Erythroblast (primary cell): ENCODE results near the gene EIPR1.
"Not testable (repeated sequence)": the region's sequence is repeated elsewhere in the genome, so short reads cannot be mapped to it uniquely, and the experiment has no call there.

Experiments used
- DNase-seq, 2 experiments: peaks; one replicate each; lab custom pipeline; 2025; lab: John Stamatoyannopoulos, UW
- GATA1 ChIP-seq: IDR thresholded peaks from 2 replicates; pipeline ENCODE4 v1.6.1; 2011; ENCODE audit warnings: low read depth, mild to moderate bottlenecking, control low read depth, low read length, moderate library complexity
- POLR2A ChIP-seq: IDR thresholded peaks from 2 replicates; pipeline ENCODE4 v1.6.1; 2011; ENCODE audit warnings: mild to moderate bottlenecking, low read length

Gene EIPR1

DNA sequence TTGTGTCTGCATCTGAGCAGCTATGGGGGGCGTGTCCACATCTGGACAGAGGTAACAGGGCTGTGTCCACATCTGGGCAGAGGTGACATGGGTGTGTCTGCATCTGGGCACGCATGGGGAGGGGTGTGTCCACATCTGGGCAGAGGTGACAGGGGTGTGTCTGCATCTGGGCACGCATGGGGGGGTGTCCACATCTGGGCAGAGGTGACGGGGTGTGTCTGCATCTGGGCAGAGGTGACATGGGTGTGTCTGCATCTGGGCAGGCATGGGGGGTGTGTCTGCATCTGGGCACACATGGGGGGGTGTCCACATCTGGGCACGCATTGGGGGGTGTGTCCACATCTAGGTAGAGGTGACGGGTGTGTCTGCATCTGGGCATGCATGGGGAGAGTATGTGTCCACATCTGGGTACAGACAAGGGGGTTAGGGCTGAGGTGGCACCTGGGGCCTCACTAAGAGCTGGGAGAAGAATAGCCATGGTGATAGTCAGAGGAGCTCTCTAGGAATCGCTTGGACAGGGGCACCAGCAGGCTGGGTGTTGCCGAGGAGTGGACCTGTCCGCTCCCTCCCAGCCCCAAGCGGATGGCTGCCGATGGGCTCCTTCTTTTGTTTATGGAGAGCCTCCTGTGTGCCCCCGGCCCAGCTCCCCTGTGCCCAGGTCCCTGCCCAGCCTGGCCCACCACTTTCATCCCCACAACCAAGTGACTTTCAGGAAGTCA is 177.8 kb downstream of the EIPR1 start:
- no peak for DNase-seq
- TF ChIP-seq POLR2A (no peak), GATA1 (no peak)

DNA sequence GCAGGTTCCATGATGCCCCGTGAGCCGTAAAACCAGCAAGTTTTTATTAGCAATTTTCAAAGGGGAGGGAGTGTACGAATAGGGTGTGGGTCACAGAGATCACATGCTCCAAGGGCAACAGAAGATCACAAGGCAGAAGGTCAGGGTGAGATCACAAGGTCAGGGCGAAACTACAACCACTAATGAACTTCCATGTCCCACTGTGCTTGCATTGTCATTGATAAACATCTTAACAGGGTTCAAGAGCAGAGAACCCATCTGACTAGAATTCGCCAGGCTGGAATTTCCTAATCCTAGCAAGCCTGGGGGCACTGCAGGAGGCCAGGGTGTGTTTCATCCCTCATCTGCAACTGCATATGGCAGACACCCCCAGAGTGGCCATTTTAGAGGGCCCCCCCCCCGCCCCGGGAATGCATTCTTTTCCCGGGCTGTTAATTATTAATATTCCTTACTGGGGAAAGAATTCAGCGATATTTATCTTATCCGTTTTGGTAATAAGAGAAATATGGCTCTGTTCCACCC is 178.9 kb downstream of the EIPR1 start:
- DNase-seq, result not testable (repeated sequence)

DNA sequence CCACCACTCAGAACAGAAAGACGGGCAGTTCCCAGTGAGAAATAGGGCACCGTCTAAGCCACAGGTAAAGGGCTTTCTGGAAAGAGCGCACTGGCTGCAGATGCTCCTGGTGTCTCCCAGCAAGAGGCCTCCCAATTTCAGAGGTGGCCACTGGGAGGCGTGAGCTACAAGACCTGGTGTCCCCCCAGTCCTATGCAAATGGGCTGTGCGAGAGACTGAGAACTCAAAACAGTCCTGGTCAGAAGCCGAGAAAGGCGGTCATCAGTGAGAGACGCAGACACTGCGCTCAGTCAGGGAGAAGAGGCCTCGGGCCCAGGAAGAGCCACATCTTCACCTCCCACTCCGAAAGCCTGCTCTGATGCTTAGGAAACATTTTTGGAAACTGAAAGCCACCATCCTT is 179.5 kb downstream of the EIPR1 start:
- DNase-seq, result peak; percentile 7 to 9
- TF ChIP-seq GATA1, result no peak
- TF ChIP-seq POLR2A, result no peak

DNA sequence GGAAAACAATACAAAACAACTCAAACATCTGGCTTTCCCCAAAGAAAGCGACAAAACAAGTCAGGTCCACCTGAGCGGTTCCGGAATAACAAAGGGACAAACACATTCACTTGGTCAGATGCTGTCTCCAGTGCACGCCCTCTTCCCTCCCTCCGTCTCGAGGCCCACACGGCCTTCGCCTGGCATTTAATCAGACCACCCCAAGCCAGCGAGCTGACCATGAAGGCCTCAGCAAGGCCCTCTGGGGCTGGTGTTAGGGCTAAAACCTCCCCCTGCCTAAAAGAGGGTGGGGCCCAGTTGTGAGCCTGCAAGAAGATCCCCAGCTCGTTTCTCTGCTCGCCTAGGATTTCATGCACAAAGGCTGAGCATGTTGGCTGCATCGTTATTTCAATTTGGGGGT is 180.3 kb downstream of the EIPR1 start:
- DNase-seq, result no peak

DNA sequence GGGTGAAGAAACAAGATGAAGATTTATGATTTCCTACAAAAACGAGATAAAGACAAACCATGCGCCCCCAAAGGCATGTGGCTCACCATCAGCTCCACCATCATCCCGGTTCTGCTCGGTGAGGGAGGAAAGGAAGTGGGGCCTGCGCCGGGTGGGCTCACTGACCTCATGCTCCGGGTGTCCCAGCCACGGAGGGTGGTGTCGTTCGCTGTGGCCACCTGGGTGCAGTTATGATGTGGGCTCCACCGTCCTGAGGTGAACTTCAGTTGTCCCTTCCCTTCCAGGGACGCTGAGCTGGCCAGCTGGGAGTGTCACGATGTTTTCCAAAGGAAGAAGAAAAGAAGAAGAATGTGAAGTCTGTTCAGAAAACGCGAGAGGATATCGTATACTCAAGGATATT is 180.9 kb downstream of the EIPR1 start:
- no peak for TF ChIP-seq POLR2A
- TF ChIP-seq GATA1, result no peak
- no peak for DNase-seq

More for the DNA sequence above, 180.3 kb downstream of the EIPR1 start:
- TF ChIP-seq GATA1 (no peak), POLR2A (no peak)

DNA sequence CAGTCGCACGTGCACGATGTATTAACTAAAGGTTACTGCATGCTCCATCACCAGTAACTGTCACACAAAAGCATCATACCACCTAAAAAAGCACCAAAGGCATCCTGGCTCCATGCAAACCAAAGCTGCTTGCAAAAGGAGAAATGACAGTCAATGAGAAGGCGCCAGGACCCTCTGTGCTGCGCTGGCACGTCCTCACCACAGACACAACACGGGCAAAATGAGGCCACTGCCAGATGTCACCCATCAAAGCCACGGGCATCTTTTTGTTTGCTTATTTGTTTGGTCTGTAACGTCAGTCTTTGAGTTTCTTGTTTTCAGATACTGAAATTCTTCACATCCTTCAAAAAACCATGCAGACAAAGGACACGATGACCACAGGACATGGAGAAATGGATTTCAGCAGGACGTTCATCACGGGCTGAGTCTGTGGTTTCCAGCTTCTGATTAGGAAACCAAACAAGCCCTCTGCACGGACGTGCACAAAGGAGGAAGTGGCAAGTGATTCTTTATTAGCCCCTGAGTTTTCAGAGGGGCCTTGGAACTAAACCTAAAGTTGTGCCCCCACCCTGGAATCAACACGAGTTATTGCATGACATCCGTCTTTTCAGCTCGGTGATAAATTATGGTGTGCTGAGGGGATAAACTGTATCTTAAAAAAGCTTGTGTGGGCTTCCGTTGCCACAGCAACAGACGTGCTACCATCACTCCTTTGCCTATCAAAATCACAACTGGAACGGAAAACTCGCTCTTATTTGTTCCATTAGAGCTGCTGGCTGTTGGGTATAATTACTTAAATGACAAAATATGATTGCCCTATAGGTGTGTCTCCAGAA is 181.8 kb downstream of the EIPR1 start:
- DNase-seq, result no peak
- TF ChIP-seq POLR2A (no peak), GATA1 (no peak)

DNA sequence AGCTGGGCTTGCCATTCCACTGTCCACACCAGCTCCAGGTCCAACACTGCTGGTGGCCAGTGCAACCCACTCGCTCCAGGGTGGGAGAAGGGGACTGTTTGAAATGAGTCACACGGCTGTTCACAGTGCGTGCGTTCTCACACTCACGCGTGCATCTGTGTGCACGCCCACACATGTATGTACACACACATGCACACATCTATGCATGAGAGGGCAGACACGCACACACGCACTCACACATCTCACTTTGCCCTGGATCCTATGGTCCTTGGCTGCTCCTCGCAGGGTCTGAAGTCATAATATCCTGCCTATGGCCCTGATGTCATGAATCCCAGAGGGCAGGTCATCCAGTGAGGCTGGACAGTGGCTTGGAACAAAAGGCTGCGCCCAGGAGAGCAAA is 182.8 kb downstream of the EIPR1 start:
- DNase-seq, result no peak
- TF ChIP-seq POLR2A, result no peak
- TF ChIP-seq GATA1, result no peak

DNA sequence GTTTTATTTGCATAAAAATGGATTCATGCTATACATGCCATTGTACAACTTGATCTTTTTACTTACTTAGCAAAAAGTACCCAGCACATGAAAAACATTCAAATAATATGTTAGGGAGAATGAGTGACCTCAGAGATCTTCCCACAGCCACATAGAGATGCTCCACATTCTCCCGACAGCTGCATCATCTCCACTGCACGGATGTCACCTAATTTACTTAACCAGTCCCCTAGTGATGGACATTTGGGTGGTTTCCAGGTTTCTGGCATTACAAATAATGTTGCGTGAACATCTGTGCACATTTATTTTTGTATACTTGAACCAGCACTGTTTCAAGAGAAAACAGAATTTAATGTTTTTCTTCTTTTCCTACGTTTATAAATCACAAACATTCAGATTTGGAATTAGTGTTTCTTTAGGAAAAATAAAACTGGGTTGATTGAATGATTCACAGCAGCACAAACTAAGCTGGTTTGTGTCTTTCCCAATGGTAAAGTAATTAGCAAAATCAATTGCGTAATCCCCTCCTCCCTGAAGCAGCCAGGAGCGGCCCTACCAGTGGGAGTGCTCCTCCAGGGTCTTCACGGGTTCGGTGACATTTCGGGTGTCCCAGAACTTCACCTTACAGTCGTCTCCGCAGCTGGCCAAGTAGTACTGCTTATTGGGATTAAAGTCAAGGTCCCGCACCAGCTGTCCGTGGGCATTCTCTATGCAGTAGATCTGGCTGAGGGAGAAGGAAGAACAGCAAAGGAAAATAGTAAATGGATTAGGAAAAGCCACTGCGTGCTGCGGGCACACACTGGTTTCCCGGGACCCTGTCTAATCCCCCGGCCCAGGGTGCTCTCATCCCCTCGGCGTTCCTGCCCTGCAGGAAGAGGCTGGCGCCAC is 183.9 kb downstream of the EIPR1 start:
- DNase-seq, result no peak
- TF ChIP-seq GATA1, result no peak
- TF ChIP-seq POLR2A, result no peak

DNA sequence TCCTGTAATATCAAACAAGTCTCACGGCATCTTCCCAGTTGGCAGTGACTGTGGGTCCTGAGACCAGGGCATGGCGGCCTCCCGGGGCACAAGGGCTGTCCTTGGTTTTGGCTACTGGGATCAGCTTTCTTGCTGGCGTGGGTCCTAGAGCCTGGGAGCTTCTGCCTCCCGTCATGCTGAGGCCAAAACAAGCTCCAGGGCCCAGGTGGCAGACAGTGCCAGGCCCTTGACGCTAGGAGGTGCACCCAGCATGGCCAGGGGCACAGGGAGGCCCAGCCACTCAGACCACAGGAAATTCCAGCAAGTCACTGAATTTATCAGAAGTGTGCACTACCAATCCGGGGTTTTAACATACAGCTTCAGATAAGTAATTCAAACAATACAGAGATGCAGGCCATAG is 184.7 kb downstream of the EIPR1 start:
- TF ChIP-seq POLR2A (no peak), GATA1 (no peak)
- DNase-seq, result no peak

DNA sequence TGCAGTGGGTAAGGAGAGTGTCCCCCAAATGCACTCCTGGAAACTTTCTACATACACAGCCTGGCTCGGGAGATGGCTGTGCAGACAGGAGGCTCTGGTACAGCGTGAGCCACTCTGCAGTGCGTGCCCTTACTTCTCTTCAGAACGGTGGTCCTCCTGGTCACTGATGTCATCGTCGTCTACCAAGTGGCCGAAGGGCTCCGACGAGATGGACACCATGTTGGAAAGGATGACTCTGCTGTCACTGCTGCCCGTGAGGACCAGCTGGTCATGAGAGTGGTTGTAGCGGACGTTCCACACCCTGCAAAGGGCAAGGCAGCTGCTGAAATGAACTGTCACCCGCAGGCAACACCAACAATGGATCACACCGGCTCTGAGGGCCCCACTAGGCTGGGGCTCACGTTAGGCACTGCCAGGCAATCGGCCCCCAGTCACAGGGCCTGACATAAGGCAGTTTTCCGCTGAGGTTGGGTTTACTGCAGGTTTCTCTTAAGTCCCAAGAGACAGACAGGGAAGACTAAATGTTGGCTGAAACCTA is 185.3 kb downstream of the EIPR1 start:
- no peak for DNase-seq
- TF ChIP-seq POLR2A (no peak), GATA1 (no peak)

DNA sequence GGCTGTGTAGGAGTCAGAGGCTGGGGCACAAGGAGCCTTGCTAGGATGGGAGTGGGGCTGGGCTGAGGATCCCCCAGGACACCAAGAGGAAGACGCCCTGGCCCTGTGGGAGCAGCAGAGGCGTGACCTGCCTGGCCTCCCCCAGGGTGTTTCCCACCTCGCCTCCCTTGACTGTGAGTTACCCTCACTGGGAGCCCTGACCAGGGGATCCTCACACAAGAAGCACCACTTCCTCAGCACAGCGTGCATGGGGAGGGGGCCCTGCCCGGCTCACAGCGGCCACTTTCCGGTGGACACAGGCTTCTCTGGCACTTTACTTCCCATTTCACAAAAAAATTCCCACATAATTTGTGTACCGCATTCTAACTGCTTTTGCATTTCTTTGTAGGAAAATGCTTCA is 187.7 kb downstream of the EIPR1 start:
- TF ChIP-seq GATA1 (no peak), POLR2A (no peak)
- no peak for DNase-seq

DNA sequence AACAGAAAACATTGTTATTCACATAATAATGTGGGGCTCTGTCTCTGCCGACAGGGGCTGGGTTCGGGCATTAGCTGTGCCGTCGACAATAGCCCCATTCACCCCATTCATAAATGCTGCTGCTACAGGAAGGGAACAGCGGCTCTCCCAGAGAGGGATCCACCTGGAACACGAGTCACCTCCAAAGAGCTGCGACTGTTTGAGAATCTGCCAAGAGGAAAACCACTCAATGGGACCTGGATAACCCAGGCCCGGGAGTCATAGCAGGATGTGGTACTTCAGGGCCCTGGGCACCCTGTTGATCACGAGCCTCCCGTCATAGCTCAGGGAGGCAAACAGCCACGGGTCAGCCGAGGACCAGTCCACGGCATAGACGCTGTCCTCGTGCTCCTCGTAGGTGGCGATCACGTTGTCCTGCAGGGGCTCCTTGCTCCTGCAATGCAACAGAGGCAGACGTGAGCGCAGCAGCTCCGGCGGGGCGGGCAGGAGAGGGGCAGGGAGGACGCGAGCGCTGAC is 188.5 kb downstream of the EIPR1 start:
- DNase-seq, result no peak
- TF ChIP-seq POLR2A (no peak), GATA1 (no peak)

DNA sequence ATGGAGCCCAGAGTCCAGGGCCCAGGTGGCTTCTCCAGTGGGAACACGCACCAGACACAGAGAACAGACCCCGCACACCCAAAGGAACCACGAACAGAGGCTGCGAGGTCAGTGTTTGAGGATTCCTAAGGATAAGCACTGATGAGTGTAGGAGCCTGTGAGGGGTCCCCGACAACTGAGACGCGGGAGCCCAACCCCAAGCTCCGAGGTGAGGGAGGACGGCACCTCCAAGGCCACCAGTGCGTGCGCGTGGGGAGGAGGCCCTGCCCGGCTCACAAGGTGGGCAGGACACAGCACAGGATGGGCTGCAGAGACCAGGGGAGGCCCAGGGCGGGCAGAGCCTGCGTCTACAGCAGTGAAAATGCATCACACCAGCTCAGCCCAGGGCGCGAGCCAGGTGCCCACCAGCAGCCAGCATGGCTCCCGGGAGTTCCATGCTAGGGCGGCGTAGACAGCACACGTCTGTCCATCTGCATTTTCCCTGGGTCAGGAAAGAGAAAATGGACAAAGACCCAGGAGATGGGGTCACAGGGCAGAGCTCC is 189.1 kb downstream of the EIPR1 start:
- TF ChIP-seq GATA1 (no peak), POLR2A (no peak)
- DNase-seq, result no peak
